Measurements from ENCODE around the gene SAV1.
"Not testable (repeated sequence)": the region's sequence is repeated elsewhere in the genome, so short reads cannot be mapped to it uniquely, and the experiment has no call there.

The SAV1 gene

DNA sequence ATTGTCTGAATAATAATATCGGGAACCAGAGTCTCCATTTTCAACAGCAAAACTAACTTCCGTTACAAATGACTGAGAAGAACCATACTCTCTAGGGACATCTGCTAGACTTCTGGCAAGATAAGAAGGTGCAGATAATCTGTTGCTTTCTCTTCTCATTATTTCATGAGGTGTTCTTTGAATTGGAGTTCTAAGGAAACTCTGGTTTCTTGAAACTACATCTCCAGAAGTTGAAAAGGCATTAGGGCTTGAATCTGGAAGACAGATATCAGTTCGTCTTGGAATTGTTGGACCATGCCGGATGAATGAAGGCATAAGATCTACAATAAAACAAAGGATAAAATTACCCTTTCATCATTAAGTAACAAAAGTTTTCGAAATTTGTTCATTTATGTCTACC, 2.8 kb downstream of the SAV1 start:
- peaks cover 35% of the 10 kb centered on the region for H3K36me3 ChIP-seq (ENCODE audit: control insufficient read depth, insufficient read depth, low read length)
- not testable (repeated sequence) for H3K9ac ChIP-seq (ENCODE audit: low read length); H3K27me3 ChIP-seq (ENCODE audit: control insufficient read depth, insufficient read depth, low read length); H3K9me3 ChIP-seq (ENCODE audit: control insufficient read depth, insufficient read depth, low read depth, low read length); H3K27ac ChIP-seq (ENCODE audit: low read depth, low read length)
- H3K4me3 ChIP-seq (ENCODE audit: low read depth, low read length) = peak overlapping the region; percentile 65
- peaks cover 17% of the 10 kb centered on the region for H3K4me1 ChIP-seq (ENCODE audit: control insufficient read depth, insufficient read depth, low read length)

DNA sequence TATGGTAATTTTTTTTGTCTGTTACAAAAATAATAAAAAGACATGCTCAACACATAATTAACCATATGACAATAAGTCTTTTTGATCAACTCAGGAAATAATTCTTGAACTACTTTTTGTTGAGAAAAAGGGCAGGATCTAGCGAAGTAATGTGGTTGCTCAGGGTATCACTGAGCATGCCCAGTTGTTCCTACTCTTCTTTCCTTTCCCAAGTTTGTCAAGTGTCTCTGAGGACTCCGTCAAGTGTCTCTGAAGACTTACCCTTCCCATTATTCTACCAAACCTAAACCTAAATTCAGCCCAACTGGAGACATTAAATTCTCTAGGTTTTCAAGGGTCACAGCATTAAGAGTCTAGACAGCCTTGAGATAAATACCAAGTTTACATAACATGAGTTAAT, 3.5 kb downstream of the SAV1 start:
- not testable (repeated sequence) for H3K9ac ChIP-seq (ENCODE audit: low read length); H3K27me3 ChIP-seq (ENCODE audit: control insufficient read depth, insufficient read depth, low read length); H3K27ac ChIP-seq (ENCODE audit: low read depth, low read length); H3K9me3 ChIP-seq (ENCODE audit: control insufficient read depth, insufficient read depth, low read depth, low read length); H3K4me1 ChIP-seq (ENCODE audit: control insufficient read depth, insufficient read depth, low read length); H3K4me3 ChIP-seq (ENCODE audit: low read depth, low read length)
- H3K36me3 ChIP-seq (ENCODE audit: control insufficient read depth, insufficient read depth, low read length) = peaks cover 39% of the 10 kb centered on the region

DNA sequence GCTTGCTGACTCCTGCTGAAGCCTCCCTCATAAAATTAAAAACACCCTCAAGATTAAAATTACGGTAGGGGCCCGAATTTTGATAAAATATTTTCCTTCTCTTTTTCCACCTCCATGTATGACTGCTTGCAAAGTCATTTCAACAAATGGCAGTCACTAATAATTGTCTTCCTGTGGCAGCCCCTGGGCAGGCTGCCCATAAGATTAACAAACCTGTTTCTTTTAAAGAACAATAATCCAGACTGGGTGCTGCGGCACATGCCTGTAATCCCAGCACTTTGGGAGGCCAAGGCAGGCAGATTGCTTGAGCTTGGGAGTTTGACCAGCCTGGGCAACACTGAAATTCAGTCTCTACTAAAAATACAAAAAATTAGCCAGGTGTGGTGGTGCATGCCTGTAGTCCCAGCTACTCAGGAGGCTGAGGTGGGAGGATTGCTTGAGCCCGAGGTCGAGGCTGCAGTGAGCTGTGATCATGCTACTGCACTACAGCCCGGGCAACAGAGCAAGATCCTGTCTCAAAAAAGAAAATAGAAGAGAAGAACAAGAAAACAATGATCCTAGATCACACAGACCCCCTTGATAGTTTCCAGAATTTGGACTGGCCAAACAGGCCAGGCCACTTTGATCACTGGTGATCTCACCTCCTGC, 8.7 kb downstream of the SAV1 start:
- Histone ChIP-seq H3K9me3 (ENCODE audit: control insufficient read depth, insufficient read depth, low read depth, low read length) (no peaks in the 10 kb centered on the region), H3K36me3 (ENCODE audit: control insufficient read depth, insufficient read depth, low read length) (peaks cover 35% of the 10 kb centered on the region), H3K4me3 (ENCODE audit: low read depth, low read length) (no peak overlapping the region), H3K9ac (ENCODE audit: low read length) (no peak overlapping the region), H3K27ac (ENCODE audit: low read depth, low read length) (peak overlapping the region; percentile 91; the same call in 1 of the 2 replicates), H3K4me1 (ENCODE audit: control insufficient read depth, insufficient read depth, low read length) (peaks cover 25% of the 10 kb centered on the region), H3K27me3 (ENCODE audit: control insufficient read depth, insufficient read depth, low read length) (no peaks in the 10 kb centered on the region)

DNA sequence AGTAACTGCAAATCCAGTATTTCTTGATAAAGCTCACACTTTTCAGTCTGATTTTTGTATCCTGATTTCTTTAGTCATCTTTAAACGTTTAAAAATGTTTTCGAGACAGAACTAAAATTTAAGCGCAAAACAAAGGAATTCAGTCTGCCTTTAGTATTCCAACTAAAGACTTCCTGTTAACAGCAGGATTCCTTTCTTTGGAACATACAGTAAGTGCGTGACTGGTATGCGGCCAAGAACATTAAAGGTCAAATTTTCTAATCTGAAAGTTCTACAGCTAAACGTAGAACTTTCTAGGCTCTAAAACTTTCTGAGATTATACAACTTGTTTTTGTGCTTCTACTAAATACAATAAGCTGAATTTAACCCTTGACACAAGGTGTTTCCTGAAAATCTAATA, 9.9 kb downstream of the SAV1 start:
- Histone ChIP-seq H3K4me1 (ENCODE audit: control insufficient read depth, insufficient read depth, low read length) (peaks cover 25% of the 10 kb centered on the region), H3K9me3 (ENCODE audit: control insufficient read depth, insufficient read depth, low read depth, low read length) (no peaks in the 10 kb centered on the region), H3K27ac (ENCODE audit: low read depth, low read length) (peak overlapping the region; percentile 91), H3K9ac (ENCODE audit: low read length) (peak overlapping the region; percentile 43), H3K4me3 (ENCODE audit: low read depth, low read length) (peak overlapping the region; percentile 29), H3K27me3 (ENCODE audit: control insufficient read depth, insufficient read depth, low read length) (no peaks in the 10 kb centered on the region), H3K36me3 (ENCODE audit: control insufficient read depth, insufficient read depth, low read length) (peaks cover 24% of the 10 kb centered on the region)

DNA sequence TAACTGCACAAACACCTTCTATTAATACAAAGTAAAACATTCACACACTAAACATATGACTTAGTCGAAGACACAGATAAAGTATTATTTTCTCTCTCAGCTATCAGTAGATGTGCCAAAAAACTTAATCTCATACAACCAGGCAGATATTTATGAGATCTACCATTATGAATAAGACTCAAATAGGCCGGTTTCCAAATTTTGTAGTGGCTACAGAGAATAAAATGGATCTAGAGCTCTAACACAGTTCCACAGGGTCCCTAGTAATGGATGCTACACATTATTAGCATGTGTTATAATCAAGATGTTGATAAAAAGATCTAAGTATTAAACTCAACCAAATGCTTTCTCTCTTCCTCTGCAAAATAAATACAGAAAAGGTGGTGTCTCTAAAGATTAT, 10.4 kb downstream of the SAV1 start:
- peaks cover 24% of the 10 kb centered on the region for H3K36me3 ChIP-seq (ENCODE audit: control insufficient read depth, insufficient read depth, low read length)
- H3K4me1 ChIP-seq (ENCODE audit: control insufficient read depth, insufficient read depth, low read length) = peaks cover 25% of the 10 kb centered on the region
- peak overlapping the region; percentile 91 for H3K27ac ChIP-seq (ENCODE audit: low read depth, low read length)
- no peaks in the 10 kb centered on the region for H3K27me3 ChIP-seq (ENCODE audit: control insufficient read depth, insufficient read depth, low read length)
- H3K4me3 ChIP-seq (ENCODE audit: low read depth, low read length) = peak overlapping the region; percentile 29
- H3K9me3 ChIP-seq (ENCODE audit: control insufficient read depth, insufficient read depth, low read depth, low read length) = no peaks in the 10 kb centered on the region
- peak overlapping the region; percentile 43 for H3K9ac ChIP-seq (ENCODE audit: low read length)

DNA sequence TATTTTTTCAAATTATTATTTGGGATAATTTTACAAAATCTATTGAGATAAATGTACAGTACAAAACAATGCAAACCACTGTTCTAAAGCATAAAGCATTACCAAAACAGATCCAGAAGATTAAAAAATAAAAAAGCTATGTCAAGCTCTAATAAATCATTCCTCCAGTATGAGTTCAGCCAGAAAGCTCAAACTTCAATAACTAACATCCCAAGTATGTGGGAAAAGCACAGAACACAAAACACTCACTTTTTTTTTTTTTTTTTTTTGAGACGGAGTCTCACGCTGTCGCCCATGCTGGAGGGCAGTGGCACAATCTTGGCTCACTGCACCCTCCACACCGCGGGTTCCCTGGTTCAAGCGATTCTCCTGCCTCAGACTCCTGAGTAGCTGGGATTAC, 11.3 kb downstream of the SAV1 start:
- peaks cover 25% of the 10 kb centered on the region for H3K4me1 ChIP-seq (ENCODE audit: control insufficient read depth, insufficient read depth, low read length)
- no peak overlapping the region for H3K4me3 ChIP-seq (ENCODE audit: low read depth, low read length)
- H3K9me3 ChIP-seq (ENCODE audit: control insufficient read depth, insufficient read depth, low read depth, low read length) = no peaks in the 10 kb centered on the region
- peak overlapping the region; percentile 91; the same call in 1 of the 2 replicates for H3K27ac ChIP-seq (ENCODE audit: low read depth, low read length)
- H3K9ac ChIP-seq (ENCODE audit: low read length) = no peak overlapping the region
- peaks cover 17% of the 10 kb centered on the region for H3K36me3 ChIP-seq (ENCODE audit: control insufficient read depth, insufficient read depth, low read length)
- no peaks in the 10 kb centered on the region for H3K27me3 ChIP-seq (ENCODE audit: control insufficient read depth, insufficient read depth, low read length)

DNA sequence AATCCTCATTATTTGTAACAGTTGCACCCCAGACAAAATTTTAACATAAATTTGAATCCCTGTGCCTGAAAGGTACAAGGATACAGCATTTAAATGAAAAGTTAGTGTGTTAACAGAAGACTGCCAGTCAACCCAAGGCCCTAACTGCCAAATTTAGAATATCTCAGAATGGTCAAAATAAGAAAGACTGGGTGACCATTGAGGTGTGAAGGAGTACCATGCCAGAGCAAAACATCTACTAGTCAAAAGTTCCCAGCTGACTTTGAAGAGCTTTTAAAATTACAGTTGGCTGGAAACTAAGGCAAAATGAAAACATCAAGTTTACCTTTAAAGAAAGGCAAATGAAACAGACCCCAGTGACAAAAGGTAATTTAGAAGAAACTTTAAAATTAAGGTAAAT, 18.4 kb downstream of the SAV1 start:
- Histone ChIP-seq H3K9me3 (ENCODE audit: control insufficient read depth, insufficient read depth, low read depth, low read length) (no peaks in the 10 kb centered on the region), H3K27ac (ENCODE audit: low read depth, low read length) (no peak overlapping the region), H3K9ac (ENCODE audit: low read length) (no peak overlapping the region), H3K27me3 (ENCODE audit: control insufficient read depth, insufficient read depth, low read length) (no peaks in the 10 kb centered on the region), H3K36me3 (ENCODE audit: control insufficient read depth, insufficient read depth, low read length) (peaks cover 11% of the 10 kb centered on the region), H3K4me3 (ENCODE audit: low read depth, low read length) (no peak overlapping the region), H3K4me1 (ENCODE audit: control insufficient read depth, insufficient read depth, low read length) (no peaks in the 10 kb centered on the region)

DNA sequence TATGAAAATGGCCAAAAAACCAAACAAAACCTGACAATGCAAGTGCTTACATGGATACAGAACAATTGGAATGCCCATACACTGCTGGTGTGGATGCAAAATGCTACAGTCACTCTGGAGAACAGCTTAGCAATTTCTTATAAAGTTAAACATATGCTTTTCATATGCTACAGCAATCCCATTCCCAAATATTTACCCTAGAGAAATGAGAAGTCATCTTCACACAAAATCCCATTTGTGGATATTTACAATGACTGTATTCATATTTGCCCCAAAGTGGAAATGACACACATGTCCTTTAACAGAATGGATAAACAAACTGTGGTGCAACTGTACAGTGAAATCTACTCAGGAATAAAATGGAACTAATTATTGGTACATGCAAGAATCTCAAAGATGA, 20.4 kb downstream of the SAV1 start:
- Histone ChIP-seq H3K9ac (ENCODE audit: low read length) (no peak overlapping the region), H3K4me1 (ENCODE audit: control insufficient read depth, insufficient read depth, low read length) (no peaks in the 10 kb centered on the region), H3K36me3 (ENCODE audit: control insufficient read depth, insufficient read depth, low read length) (peaks cover 28% of the 10 kb centered on the region), H3K9me3 (ENCODE audit: control insufficient read depth, insufficient read depth, low read depth, low read length) (no peaks in the 10 kb centered on the region), H3K27me3 (ENCODE audit: control insufficient read depth, insufficient read depth, low read length) (no peaks in the 10 kb centered on the region), H3K4me3 (ENCODE audit: low read depth, low read length) (no peak overlapping the region), H3K27ac (ENCODE audit: low read depth, low read length) (no peak overlapping the region)

DNA sequence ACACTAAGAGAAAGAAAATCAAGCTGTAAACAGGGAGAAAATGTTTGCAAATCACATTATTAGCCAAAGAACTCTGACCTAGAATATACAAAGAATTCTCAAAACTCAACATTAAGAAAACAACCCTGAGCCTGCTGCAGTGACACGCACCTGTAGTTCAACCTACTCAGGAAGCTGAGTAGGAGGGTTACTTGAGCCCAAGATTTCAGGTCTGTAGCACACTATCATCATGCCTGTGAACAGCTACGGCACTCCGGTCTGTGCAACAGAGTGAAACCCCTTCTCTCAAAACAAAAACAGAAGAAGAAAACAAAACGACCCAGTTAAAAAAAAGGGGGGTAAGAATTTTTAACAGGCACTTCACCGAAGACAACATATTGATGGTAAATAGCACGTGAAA, 20.8 kb downstream of the SAV1 start:
- Histone ChIP-seq H3K4me3 (ENCODE audit: low read depth, low read length) (no peak overlapping the region), H3K27me3 (ENCODE audit: control insufficient read depth, insufficient read depth, low read length) (no peaks in the 10 kb centered on the region), H3K27ac (ENCODE audit: low read depth, low read length) (no peak overlapping the region), H3K36me3 (ENCODE audit: control insufficient read depth, insufficient read depth, low read length) (peaks cover 31% of the 10 kb centered on the region), H3K9ac (ENCODE audit: low read length) (no peak overlapping the region), H3K4me1 (ENCODE audit: control insufficient read depth, insufficient read depth, low read length) (no peaks in the 10 kb centered on the region), H3K9me3 (ENCODE audit: control insufficient read depth, insufficient read depth, low read depth, low read length) (no peaks in the 10 kb centered on the region)

DNA sequence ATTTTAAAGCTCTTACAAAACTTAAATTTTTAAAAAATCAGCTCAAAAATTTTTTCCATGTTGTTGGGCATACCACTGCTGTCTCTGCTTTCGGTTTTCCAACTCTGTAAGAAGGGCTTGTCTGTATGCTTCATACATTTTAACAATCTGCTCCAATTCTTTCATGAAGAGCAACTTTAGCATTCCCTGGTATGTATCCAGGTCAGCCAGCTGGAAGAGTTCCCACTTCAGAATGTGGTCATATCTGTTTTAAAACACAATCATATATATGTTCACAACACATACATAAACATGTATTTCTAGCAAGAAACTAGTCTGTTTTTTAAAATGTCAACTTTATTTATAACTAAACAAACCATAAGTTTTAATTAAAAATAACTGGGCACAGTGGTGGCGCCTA, 33.0 kb downstream of the SAV1 start:
- Histone ChIP-seq H3K9ac (ENCODE audit: low read length) (no peak overlapping the region), H3K36me3 (ENCODE audit: control insufficient read depth, insufficient read depth, low read length) (peaks cover 44% of the 10 kb centered on the region), H3K4me3 (ENCODE audit: low read depth, low read length) (no peak overlapping the region), H3K27me3 (ENCODE audit: control insufficient read depth, insufficient read depth, low read length) (no peaks in the 10 kb centered on the region), H3K4me1 (ENCODE audit: control insufficient read depth, insufficient read depth, low read length) (peaks cover 4% of the 10 kb centered on the region; the same call in 1 of the 2 replicates), H3K27ac (ENCODE audit: low read depth, low read length) (no peak overlapping the region), H3K9me3 (ENCODE audit: control insufficient read depth, insufficient read depth, low read depth, low read length) (no peaks in the 10 kb centered on the region)

DNA sequence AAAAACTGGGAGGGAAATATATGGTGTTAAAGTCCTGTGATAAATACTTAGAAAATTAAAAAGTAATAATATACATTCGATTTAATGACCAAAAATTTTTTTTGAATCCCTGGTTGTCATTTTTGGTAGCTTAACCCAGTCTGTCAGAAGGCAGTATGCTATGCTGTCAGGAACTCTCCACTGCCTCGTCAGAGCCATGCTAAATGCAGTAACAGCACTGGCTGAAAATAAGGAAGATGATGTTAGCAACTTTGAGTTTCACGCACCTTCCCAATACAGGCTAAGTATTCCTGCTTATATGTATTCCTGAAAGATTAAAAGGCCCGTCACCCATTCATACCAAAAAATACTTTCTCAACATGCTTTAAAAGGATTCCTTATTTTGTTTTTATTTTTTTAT, 34.2 kb downstream of the SAV1 start:
- Histone ChIP-seq H3K4me3 (ENCODE audit: low read depth, low read length) (no peak overlapping the region), H3K36me3 (ENCODE audit: control insufficient read depth, insufficient read depth, low read length) (peaks cover 34% of the 10 kb centered on the region), H3K27me3 (ENCODE audit: control insufficient read depth, insufficient read depth, low read length) (no peaks in the 10 kb centered on the region), H3K9me3 (ENCODE audit: control insufficient read depth, insufficient read depth, low read depth, low read length) (no peaks in the 10 kb centered on the region), H3K9ac (ENCODE audit: low read length) (no peak overlapping the region), H3K27ac (ENCODE audit: low read depth, low read length) (no peak overlapping the region), H3K4me1 (ENCODE audit: control insufficient read depth, insufficient read depth, low read length) (no peaks in the 10 kb centered on the region)

DNA sequence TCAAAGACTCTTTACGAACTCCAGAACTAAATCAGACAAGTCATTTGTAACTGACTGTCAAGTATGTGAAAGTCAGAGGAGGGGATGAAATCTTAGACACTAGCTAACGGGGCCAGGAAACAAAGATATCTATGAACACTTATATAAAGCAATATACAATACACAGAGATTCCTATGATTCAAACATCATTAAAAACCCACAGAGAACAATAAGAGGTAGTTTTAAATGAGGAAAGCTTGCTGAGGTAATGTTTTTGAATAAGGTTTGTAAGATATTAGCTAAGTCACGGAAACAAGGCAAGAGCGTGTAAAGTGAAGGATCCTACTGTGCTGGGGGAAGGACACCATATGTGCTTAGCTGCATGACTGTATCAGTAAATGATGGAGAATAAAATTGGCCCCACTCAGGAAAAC, 36.7 kb downstream of the SAV1 start:
- no peaks in the 10 kb centered on the region for H3K9me3 ChIP-seq (ENCODE audit: control insufficient read depth, insufficient read depth, low read depth, low read length)
- H3K36me3 ChIP-seq (ENCODE audit: control insufficient read depth, insufficient read depth, low read length) = peaks cover 19% of the 10 kb centered on the region
- no peaks in the 10 kb centered on the region for H3K27me3 ChIP-seq (ENCODE audit: control insufficient read depth, insufficient read depth, low read length)
- H3K4me3 ChIP-seq (ENCODE audit: low read depth, low read length) = no peak overlapping the region
- no peak overlapping the region for H3K9ac ChIP-seq (ENCODE audit: low read length)
- no peaks in the 10 kb centered on the region for H3K4me1 ChIP-seq (ENCODE audit: control insufficient read depth, insufficient read depth, low read length)
- no peak overlapping the region for H3K27ac ChIP-seq (ENCODE audit: low read depth, low read length)

Measured in HUES6 (cell line).